Stomach (tissue), 9 donors: ENCODE measurements around the gene LMNTD2. TPM values are rescaled to one million over a fixed set of nuclear protein-coding genes. Genes with fewer than 3 reads are reported as not detected.
A peak's percentile ranks its signal among the peaks of the same experiment; 100 is the strongest.
"Not testable (repeated sequence)": the region's sequence is repeated elsewhere in the genome, so short reads cannot be mapped to it uniquely, and the experiment has no call there.

Source experiments
- DNase-seq, 2 donors: peaks; one replicate each; pipeline versions ENCODE4 v3.0.0 to v3.0.0-alpha.2; 2013 to 2019
- H3K27ac ChIP-seq, 5 donors: fragments of 200-600 bp in 4 of 5; sonication (generic) in 4 of 5; one replicate each; pipeline ENCODE4 v1.5.1; 2013 to 2019; ENCODE audit warnings: mild to moderate bottlenecking in 1 of 5, moderate library complexity in 1 of 5
- H3K27me3 ChIP-seq, 3 donors: fragments of 200-600 bp; sonication (generic); one replicate each; pipeline ENCODE4 v1.5.1; 2017 to 2019; ENCODE audit warnings: mixed run types in 1 of 3
- H3K36me3 ChIP-seq, 4 donors: fragments of 200-600 bp; sonication (generic); 1 replicate in 3 of 4; 2 replicates in 1 of 4; pipeline ENCODE4 v1.5.1; 2016 to 2019
- H3K4me1 ChIP-seq, 4 donors: fragments of 200-600 bp; sonication (generic); one replicate each; pipeline ENCODE4 v1.5.1; 2016 to 2019
- H3K4me3 ChIP-seq, 4 donors: fragments of 200-600 bp; sonication (generic) in 3 of 4; one replicate each; pipeline ENCODE4 v1.5.1; 2016 to 2019; ENCODE audit warnings: mild to moderate bottlenecking in 1 of 4
- H3K9me3 ChIP-seq, 4 donors: fragments of 200-600 bp; sonication (generic); one replicate each; pipeline ENCODE4 v1.5.1; 2016 to 2019
- CTCF ChIP-seq, 7 experiments: fragments of 450-650 bp in 4 of 7; fragments of 200-600 bp in 3 of 7; sonication (generic) in 3 of 7; IDR thresholded peaks; one replicate each; pipeline ENCODE4 v1.5.1; 2016 to 2019; ENCODE audit warnings: antibody characterized with exemption in 7 of 7, control low read depth in 2 of 7, mild to moderate bottlenecking in 1 of 7
- EP300 ChIP-seq: sonication (generic); formaldehyde crosslinking; IDR thresholded peaks from one replicate; pipeline ENCODE4 v1.6.1; 2017; ENCODE audit warnings: antibody characterized with exemption
- POLR2A ChIP-seq, 4 donors: fragments of 450-650 bp; IDR thresholded peaks; one replicate each; pipeline ENCODE4 v1.6.1; 2016; ENCODE audit warnings: antibody characterized with exemption in 4 of 4, control low read depth in 2 of 4, mild to moderate bottlenecking in 1 of 4, moderate library complexity in 1 of 4
- POLR2AphosphoS5 ChIP-seq, 3 donors: sonication (generic); formaldehyde crosslinking; IDR thresholded peaks; one replicate each; pipeline ENCODE4 v1.6.1; 2016; ENCODE audit warnings: antibody characterized with exemption in 3 of 3
- WGBS, 5 donors: extraction: QIAGEN DNeasy Blood & Tissue Kit in 3 of 5; methylation state at CpG; one replicate each; pipeline versions ENCODE4 v1.1.5 to v1.1.7; 2013 to 2018; 5-methylcytosine and 5-hydroxymethylcytosine counted together
- intact Hi-C: fragments of 100-400 bp; cut with DNase I; formaldehyde crosslinking; loops from one replicate; pipeline ENCODE4 v1.15.1; 2023; ENCODE audit warnings: low total_unique reads
- polyA plus RNA-seq, 3 donors: library from polyadenylated mRNA; stranded (reverse); fragments of 200-250 nt; gene quantifications; one replicate each; pipeline ENCODE4 v1.2.3, GENCODE V29; 2013
- total RNA-seq, 5 donors: library from RNA; depleted of rRNA; stranded (reverse); fragments of >200 nt; gene quantifications; one replicate each; pipeline versions ENCODE4 v1.1.0 to v1.2.3, GENCODE V29; 2014 to 2016
- donor health status: healthy with polysubstance abuse.
- donor health status: Bipolar disorder and iron deficiency.
- donor health status: healthy.

Gene LMNTD2
- total and polyA plus RNA-seq, 8 donors: 0.55 to 92.7 (median 8.2) TPM

- intact Hi-C loops: no loop called here
- peak in 1 of 2 donors; percentile 35 for DNase-seq
- TF ChIP-seq CTCF (IDR thresholded peaks at IDR 0.05): no peak
- TF ChIP-seq POLR2AphosphoS5 (IDR thresholded peaks at IDR 0.05): no peak
- no peak for TF ChIP-seq EP300
- no peak for TF ChIP-seq POLR2A (IDR thresholded peaks at IDR 0.05)
- H3K9me3 ChIP-seq: no peaks in the 10 kb centered on the region
- peak overlapping the region; percentile 91 to 94 (median 93) for H3K27ac ChIP-seq
- H3K36me3 ChIP-seq: peaks cover 4 to 8% (median 7%) of the 10 kb centered on the region in 4 donors
- H3K4me1 ChIP-seq: peaks cover 42 to 72% (median 60%) of the 10 kb centered on the region in 4 donors
- peaks cover 0 to 12% (median 4%) of the 10 kb centered on the region in 3 donors for H3K27me3 ChIP-seq
- H3K4me3 ChIP-seq: peak overlapping the region; percentile 71 to 98 (median 78)
- 2 to 7% (median 4%) methylated on average over 16 to 42 of the region's 48 CpGs for WGBS, 5 donors
These were observed 16.5 kb upstream of the LMNTD2 start for GRCh38 chr11:576811-577610.

- peak; percentile 97 to 98 for DNase-seq
- Histone ChIP-seq H3K27ac (peak within 1 kb of the TSS; percentile 91 to 94 (median 93)), H3K4me1 (peaks cover 42 to 63% (median 58%) of the 10 kb centered on the region in 4 donors), H3K36me3 (no peaks in the 10 kb centered on the region), H3K4me3 (peak within 1 kb of the TSS; percentile 71 to 98 (median 78)), H3K27me3 (peaks cover 0 to 12% (median 4%) of the 10 kb centered on the region in 3 donors), H3K9me3 (no peaks in the 10 kb centered on the region)
- intact Hi-C loops: no loop called here
- 0% methylated on average over 55 to 98 of the region's 99 CpGs for WGBS, 5 donors
- peak; percentile 57 to 90 (median 85) for TF ChIP-seq POLR2AphosphoS5 (IDR thresholded peaks at IDR 0.05)
- no peak for TF ChIP-seq POLR2A (IDR thresholded peaks at IDR 0.05)
These were observed 15.6 kb upstream of the LMNTD2 start, which contains the start of gene PHRF1 for GRCh38 chr11:575996-576768. Gene PHRF1, plus strand, starts transcription at chr11:576470. Its CDS starts 5,043 bp downstream, at chr11:581513.

- no peak for TF ChIP-seq EP300
- peak in 2 of 3 donors; percentile 4 to 22 for TF ChIP-seq POLR2AphosphoS5 (IDR thresholded peaks at IDR 0.05)
- peak overlapping the region; percentile 51 to 75 (median 66) for H3K27ac ChIP-seq
- intact Hi-C loops: no loop called here
These were observed 14.9 kb upstream of the LMNTD2 start for GRCh38 chr11:575313-575995.

GRCh38 chr11:574632-575312 lies 14.2 kb upstream of the LMNTD2 start:
- Histone ChIP-seq H3K27me3 (peaks cover 0 to 12% (median 4%) of the 10 kb centered on the region in 3 donors), H3K4me1 (peaks cover 37 to 49% (median 44%) of the 10 kb centered on the region in 4 donors), H3K36me3 (no peaks in the 10 kb centered on the region), H3K27ac (peak overlapping the region in 2 of 5 donors; percentile 57 to 75), H3K9me3 (no peaks in the 10 kb centered on the region), H3K4me3 (peak overlapping the region; percentile 61 to 98 (median 67))
- intact Hi-C loops: loop anchor here (5.0 kb wide), 1 partner anchor 52 kb away; no protein-coding TSS in a partner anchor
- TF ChIP-seq POLR2AphosphoS5 (IDR thresholded peaks at IDR 0.05) (no peak), CTCF (IDR thresholded peaks at IDR 0.05) (no peak), POLR2A (IDR thresholded peaks at IDR 0.05) (no peak), EP300 (no peak)
- DNase-seq: no peak
- 20 to 34% (median 26%) methylated on average over 20 to 25 of the region's 25 CpGs for WGBS, 5 donors

More at GRCh38 chr11:575313-575995, 14.9 kb upstream of the LMNTD2 start:
- DNase-seq: peak in 1 of 2 donors; percentile 61
- H3K9me3 ChIP-seq: no peaks in the 10 kb centered on the region
- H3K36me3 ChIP-seq: no peaks in the 10 kb centered on the region
- peaks cover 0 to 12% (median 4%) of the 10 kb centered on the region in 3 donors for H3K27me3 ChIP-seq
- H3K4me3 ChIP-seq: peak overlapping the region; percentile 61 to 98 (median 67)
- 1 to 2% (median 1%) methylated on average over 34 to 81 of the region's 81 CpGs for WGBS, 5 donors
- peaks cover 42 to 56% (median 51%) of the 10 kb centered on the region in 4 donors for H3K4me1 ChIP-seq

- 59 to 70% (median 68%) methylated on average over 13 to 14 of the region's 14 CpGs for WGBS, 5 donors
- not testable (repeated sequence) for H3K36me3 ChIP-seq, H3K27ac ChIP-seq, DNase-seq, H3K4me3 ChIP-seq, H3K9me3 ChIP-seq
- Histone ChIP-seq H3K27me3 (peaks cover 0 to 15% (median 4%) of the 10 kb centered on the region in 3 donors), H3K4me1 (peaks cover 35 to 48% (median 44%) of the 10 kb centered on the region in 4 donors)
- intact Hi-C loops: loop anchor here (5.0 kb wide), 1 partner anchor 52 kb away; no protein-coding TSS in a partner anchor
These were observed 13.6 kb upstream of the LMNTD2 start for GRCh38 chr11:574031-574570.
